ENCODE results near the gene KRTAP9-1. TPM values are rescaled to one million over a fixed set of nuclear protein-coding genes. Genes with fewer than 3 reads are reported as not detected.
"Not testable (repeated sequence)": the region's sequence is repeated elsewhere in the genome, so short reads cannot be mapped to it uniquely, and the experiment has no call there.

The KRTAP9-1 gene, protein sequence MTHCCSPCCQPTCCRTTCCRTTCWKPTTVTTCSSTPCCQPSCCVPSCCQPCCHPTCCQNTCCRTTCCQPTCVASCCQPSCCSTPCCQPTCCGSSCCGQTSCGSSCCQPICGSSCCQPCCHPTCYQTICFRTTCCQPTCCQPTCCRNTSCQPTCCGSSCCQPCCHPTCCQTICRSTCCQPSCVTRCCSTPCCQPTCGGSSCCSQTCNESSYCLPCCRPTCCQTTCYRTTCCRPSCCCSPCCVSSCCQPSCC
- total RNA-seq (2022): not detected in 2 replicates
- Bru-seq, nascent RNA: not detected
- BruChase-seq, experiment 1, labeled RNA remaining after a 2-hour chase: not detected
- not detected for BruChase-seq, experiment 2, labeled RNA remaining after a 6-hour chase
- long read RNA-seq: 0 reads

DNA sequence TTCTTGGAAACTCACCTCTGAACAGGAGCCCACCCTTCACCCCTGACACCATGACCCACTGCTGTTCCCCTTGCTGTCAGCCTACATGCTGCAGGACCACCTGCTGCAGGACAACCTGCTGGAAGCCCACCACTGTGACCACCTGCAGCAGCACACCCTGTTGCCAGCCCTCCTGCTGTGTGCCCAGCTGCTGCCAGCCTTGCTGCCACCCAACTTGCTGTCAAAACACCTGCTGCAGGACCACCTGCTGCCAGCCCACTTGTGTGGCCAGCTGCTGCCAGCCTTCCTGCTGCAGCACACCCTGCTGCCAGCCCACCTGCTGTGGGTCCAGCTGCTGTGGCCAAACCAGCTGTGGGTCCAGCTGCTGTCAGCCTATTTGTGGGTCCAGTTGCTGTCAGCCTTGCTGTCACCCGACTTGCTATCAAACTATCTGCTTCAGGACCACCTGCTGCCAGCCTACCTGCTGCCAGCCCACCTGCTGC, at the start of gene KRTAP9-1:
KRTAP9-1 (plus strand) TSS at position 51 of the 482 bp plus-strand sequence; CDS start at position 51, 0 bp downstream.
- H3K27ac Mint-ChIP-seq (ENCODE audit: unreplicated experiment); H3K36me3 ChIP-seq (ENCODE audit: control insufficient read depth, insufficient read depth, low read length); DNase-seq; POLR2A ChIA-PET; H3K4me3 ChIP-seq (ENCODE audit: low read depth, low read length); CTCF ChIA-PET; H3K4me1 Mint-ChIP-seq (ENCODE audit: low read depth, unreplicated experiment); H3K27me3 ChIP-seq (replicated peaks; ENCODE audit: control insufficient read depth, insufficient read depth, low read length); H3K27me3 Mint-ChIP-seq (ENCODE audit: insufficient read depth, unreplicated experiment); H3K4me1 ChIP-seq; H3K36me3 Mint-ChIP-seq (ENCODE audit: insufficient read depth, unreplicated experiment); H3K9me3 ChIP-seq; H3K9me3 Mint-ChIP-seq (ENCODE audit: unreplicated experiment); intact Hi-C loops (cut with micrococcal nuclease; ENCODE audit: unreplicated experiment); BruUV-seq (replicated peaks); H3K4me3 Mint-ChIP-seq (ENCODE audit: unreplicated experiment): not testable (repeated sequence)

DNA sequence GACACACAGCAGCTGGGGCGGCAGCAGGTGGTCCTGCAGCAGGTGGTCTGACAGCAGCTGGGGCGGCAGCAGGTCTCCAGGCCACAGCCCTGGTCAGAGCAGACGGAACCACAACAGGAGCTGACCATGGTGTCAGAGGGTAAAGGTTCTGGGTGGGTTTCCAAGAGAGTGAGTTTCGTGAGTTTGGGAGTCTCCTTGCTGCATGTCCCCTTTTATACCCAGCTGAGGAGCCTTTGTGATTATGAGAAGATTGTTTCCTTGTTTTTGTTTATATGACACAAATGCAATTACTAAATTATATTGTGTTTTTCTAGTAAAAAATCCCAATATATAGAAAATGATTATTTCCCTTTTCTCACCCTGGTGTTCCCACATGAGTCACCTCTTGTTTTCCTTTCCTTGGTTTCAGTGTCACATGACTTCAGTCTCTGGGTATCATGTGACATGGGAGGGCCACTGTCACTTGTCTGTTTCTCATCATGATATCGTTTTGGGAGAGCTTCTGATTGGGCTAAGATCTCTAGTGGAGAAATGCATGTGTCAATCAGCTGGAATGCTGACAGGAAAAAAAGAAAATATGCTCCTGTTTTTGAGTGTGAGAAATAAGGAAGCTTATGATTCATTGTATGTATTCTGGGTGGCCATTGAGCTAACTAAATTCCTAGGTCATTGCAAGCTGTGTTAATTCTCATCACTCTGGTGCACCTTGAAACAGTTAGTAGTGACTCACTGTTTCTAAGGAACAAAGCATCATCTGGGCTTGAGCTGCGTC, 49.1 kb upstream of the KRTAP9-1 start, which contains the start of gene KRTAP4-6:
KRTAP4-6 (minus strand) TSS at position 185 of the 772 bp plus-strand sequence; CDS start at position 128, 57 bp downstream.
- Mint-ChIP-seq H3K27me3 (ENCODE audit: insufficient read depth, unreplicated experiment) (no peaks in the 10 kb centered on the region), H3K4me1 (ENCODE audit: low read depth, unreplicated experiment) (no peaks in the 10 kb centered on the region), H3K4me3 (ENCODE audit: unreplicated experiment) (no peak within 1 kb of the TSS), H3K27ac (ENCODE audit: unreplicated experiment) (no peak within 1 kb of the TSS), H3K9me3 (ENCODE audit: unreplicated experiment) (peaks cover 93% of the 10 kb centered on the region), H3K36me3 (ENCODE audit: insufficient read depth, unreplicated experiment) (no peaks in the 10 kb centered on the region)
- BruUV-seq (replicated peaks): no TSS peak
- H3K9me3 ChIP-seq: peaks cover 24% of the 10 kb centered on the region
- no peak within 1 kb of the TSS for H3K4me3 ChIP-seq (ENCODE audit: low read depth, low read length)
- H3K27me3 ChIP-seq (replicated peaks; ENCODE audit: control insufficient read depth, insufficient read depth, low read length): no peaks in the 10 kb centered on the region
- TF ChIP-seq, protein P1, sequence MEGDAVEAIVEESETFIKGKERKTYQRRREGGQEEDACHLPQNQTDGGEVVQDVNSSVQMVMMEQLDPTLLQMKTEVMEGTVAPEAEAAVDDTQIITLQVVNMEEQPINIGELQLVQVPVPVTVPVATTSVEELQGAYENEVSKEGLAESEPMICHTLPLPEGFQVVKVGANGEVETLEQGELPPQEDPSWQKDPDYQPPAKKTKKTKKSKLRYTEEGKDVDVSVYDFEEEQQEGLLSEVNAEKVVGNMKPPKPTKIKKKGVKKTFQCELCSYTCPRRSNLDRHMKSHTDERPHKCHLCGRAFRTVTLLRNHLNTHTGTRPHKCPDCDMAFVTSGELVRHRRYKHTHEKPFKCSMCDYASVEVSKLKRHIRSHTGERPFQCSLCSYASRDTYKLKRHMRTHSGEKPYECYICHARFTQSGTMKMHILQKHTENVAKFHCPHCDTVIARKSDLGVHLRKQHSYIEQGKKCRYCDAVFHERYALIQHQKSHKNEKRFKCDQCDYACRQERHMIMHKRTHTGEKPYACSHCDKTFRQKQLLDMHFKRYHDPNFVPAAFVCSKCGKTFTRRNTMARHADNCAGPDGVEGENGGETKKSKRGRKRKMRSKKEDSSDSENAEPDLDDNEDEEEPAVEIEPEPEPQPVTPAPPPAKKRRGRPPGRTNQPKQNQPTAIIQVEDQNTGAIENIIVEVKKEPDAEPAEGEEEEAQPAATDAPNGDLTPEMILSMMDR (IDR thresholded peaks at IDR 0.05; ENCODE audit: insufficient read depth in 1 of 2, low read depth in 1 of 2, low read length in 1 of 2, severe bottlenecking in 1 of 2, unreplicated experiment in 1 of 2): no peak
- intact Hi-C loops (cut with micrococcal nuclease; ENCODE audit: unreplicated experiment): no loop called here
- H3K4me1 ChIP-seq: no peaks in the 10 kb centered on the region
- no peaks in the 10 kb centered on the region for H3K36me3 ChIP-seq (ENCODE audit: control insufficient read depth, insufficient read depth, low read length)
- POLR2A ChIA-PET: no interaction called here
- DNase-seq: no peak
- CTCF ChIA-PET: no interaction called here

DNA sequence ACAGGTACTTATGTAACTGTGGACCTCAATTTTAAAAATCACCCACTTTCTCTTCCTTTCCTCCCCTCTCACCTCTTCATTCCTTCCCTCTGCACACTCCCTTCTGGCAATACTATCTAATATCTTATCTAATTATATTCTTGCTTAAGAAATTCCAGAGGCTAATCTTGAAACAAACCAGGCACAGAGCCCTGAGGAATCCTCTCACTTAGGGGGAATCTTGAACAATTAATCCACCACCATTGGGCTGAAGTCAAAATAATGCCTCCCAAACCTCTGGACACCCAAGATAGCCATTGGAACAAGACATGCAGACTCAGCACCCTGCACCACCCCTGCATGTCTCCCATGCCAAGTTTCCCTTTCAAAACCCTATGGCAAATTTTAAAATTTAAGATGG, 48.3 kb upstream of the KRTAP9-1 start:
- ChIA-PET POLR2A (no interaction called here), CTCF (interaction anchor here (0.6 kb wide), 1 partner anchor 48 kb away, joined by 5 read pairs; no protein-coding TSS in a partner anchor)
- H3K4me1 ChIP-seq: no peaks in the 10 kb centered on the region
- H3K9me3 Mint-ChIP-seq (ENCODE audit: unreplicated experiment): peaks cover 88% of the 10 kb centered on the region
- BruUV-seq (replicated peaks): no TSS peak
- H3K4me3 Mint-ChIP-seq (ENCODE audit: unreplicated experiment): no peak overlapping the region
- no peak overlapping the region for H3K4me3 ChIP-seq (ENCODE audit: low read depth, low read length)
- no peaks in the 10 kb centered on the region for H3K36me3 ChIP-seq (ENCODE audit: control insufficient read depth, insufficient read depth, low read length)
- TF ChIP-seq, protein P1 (IDR thresholded peaks at IDR 0.05; ENCODE audit: insufficient read depth in 1 of 2, low read depth in 1 of 2, low read length in 1 of 2, severe bottlenecking in 1 of 2, unreplicated experiment in 1 of 2): no peak
- H3K27ac Mint-ChIP-seq (ENCODE audit: unreplicated experiment): no peak overlapping the region
- DNase-seq: no peak
- no peaks in the 10 kb centered on the region for H3K27me3 Mint-ChIP-seq (ENCODE audit: insufficient read depth, unreplicated experiment)
- no peaks in the 10 kb centered on the region for H3K27me3 ChIP-seq (replicated peaks; ENCODE audit: control insufficient read depth, insufficient read depth, low read length)
- no peaks in the 10 kb centered on the region for H3K36me3 Mint-ChIP-seq (ENCODE audit: insufficient read depth, unreplicated experiment)
- no peaks in the 10 kb centered on the region for H3K4me1 Mint-ChIP-seq (ENCODE audit: low read depth, unreplicated experiment)
- intact Hi-C loops (cut with micrococcal nuclease; ENCODE audit: unreplicated experiment): no loop called here
- peaks cover 24% of the 10 kb centered on the region for H3K9me3 ChIP-seq
